ENCODE data around the gene C6orf15.

DNA sequence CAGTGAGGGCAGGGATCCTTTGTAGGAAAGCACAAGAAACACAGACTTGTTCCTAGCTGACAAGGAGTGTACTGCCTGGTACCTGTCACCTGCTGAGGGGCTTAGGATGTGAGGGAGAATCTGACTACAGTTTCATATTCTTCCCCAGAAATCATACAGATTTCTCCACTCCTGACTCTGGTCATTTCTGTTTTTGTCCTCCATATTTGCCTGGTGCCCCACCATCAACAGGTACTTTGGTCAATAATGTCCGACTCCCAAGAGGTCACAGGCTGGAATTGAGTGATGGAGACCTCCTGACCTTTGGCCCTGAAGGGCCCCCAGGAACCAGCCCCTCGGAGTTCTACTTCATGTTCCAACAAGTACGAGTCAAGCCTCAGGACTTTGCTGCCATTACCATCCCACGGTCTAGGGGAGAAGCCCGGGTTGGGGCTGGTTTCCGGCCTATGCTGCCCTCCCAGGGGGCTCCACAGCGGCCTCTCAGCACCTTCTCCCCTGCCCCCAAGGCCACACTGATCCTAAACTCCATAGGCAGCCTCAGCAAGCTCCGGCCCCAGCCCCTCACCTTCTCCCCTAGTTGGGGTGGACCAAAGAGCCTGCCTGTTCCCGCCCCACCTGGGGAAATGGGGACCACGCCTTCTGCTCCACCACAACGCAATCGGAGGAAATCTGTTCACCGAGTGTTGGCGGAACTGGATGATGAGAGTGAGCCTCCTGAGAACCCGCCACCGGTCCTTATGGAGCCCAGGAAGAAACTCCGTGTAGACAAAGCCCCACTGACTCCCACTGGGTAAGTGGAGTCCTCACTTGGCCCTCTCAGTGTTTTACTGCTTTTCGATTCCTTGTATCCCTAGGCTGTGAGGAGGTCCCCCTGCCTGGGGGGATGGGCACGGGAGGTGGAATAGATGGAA lies 49.1 kb upstream of the C6orf15 start:
- TF ChIP-seq, protein P1, sequence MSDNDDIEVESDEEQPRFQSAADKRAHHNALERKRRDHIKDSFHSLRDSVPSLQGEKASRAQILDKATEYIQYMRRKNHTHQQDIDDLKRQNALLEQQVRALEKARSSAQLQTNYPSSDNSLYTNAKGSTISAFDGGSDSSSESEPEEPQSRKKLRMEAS (IDR thresholded peaks at IDR 0.05), result no peak
- no peak for TF ChIP-seq HNF4G (IDR thresholded peaks at IDR 0.05)
- TF ChIP-seq, protein P2, sequence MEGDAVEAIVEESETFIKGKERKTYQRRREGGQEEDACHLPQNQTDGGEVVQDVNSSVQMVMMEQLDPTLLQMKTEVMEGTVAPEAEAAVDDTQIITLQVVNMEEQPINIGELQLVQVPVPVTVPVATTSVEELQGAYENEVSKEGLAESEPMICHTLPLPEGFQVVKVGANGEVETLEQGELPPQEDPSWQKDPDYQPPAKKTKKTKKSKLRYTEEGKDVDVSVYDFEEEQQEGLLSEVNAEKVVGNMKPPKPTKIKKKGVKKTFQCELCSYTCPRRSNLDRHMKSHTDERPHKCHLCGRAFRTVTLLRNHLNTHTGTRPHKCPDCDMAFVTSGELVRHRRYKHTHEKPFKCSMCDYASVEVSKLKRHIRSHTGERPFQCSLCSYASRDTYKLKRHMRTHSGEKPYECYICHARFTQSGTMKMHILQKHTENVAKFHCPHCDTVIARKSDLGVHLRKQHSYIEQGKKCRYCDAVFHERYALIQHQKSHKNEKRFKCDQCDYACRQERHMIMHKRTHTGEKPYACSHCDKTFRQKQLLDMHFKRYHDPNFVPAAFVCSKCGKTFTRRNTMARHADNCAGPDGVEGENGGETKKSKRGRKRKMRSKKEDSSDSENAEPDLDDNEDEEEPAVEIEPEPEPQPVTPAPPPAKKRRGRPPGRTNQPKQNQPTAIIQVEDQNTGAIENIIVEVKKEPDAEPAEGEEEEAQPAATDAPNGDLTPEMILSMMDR (IDR thresholded peaks at IDR 0.05; ENCODE audit: low read depth, low read length, missing input control), result no peak
- TF ChIP-seq YY1 (IDR thresholded peaks at IDR 0.05), result no peak
